Measurements from ENCODE around the gene MAP4.

Gene MAP4

GRCh38 chr3:47961036-47961435, 55.2 kb downstream of the MAP4 start:
- DNase-seq (ENCODE audit: low spot score) = no peak

- no peak for DNase-seq (ENCODE audit: low spot score)
Measured at GRCh38 chr3:47956521-47956920, 59.7 kb downstream of the MAP4 start.

- no peak for DNase-seq (ENCODE audit: low spot score)
Measured at GRCh38 chr3:47954567-47954966, 61.6 kb downstream of the MAP4 start.

- no peak for DNase-seq (ENCODE audit: low spot score)
Measured at GRCh38 chr3:47950453-47951169, 65.6 kb downstream of the MAP4 start.

GRCh38 chr3:47949979-47950378, 66.2 kb downstream of the MAP4 start:
- DNase-seq (ENCODE audit: low spot score) = no peak

GRCh38 chr3:47940232-47940631, 76.0 kb downstream of the MAP4 start:
- no peak for DNase-seq (ENCODE audit: low spot score)

- no peak for DNase-seq (ENCODE audit: low spot score)
Measured at GRCh38 chr3:47932421-47932820, 83.8 kb downstream of the MAP4 start.

GRCh38 chr3:47930979-47931378, 85.2 kb downstream of the MAP4 start:
- no peak for DNase-seq (ENCODE audit: low spot score)

GRCh38 chr3:47916696-47917095, 99.5 kb downstream of the MAP4 start:
- no peak for DNase-seq (ENCODE audit: low spot score)

- no peak for DNase-seq (ENCODE audit: low spot score)
Measured at GRCh38 chr3:47916201-47916600, 100.0 kb downstream of the MAP4 start.

GRCh38 chr3:47912006-47912504, 104.2 kb downstream of the MAP4 start:
- no peak for DNase-seq (ENCODE audit: low spot score)

- DNase-seq (ENCODE audit: low spot score) = no peak
Measured at GRCh38 chr3:47910777-47911440, 105.3 kb downstream of the MAP4 start.

GRCh38 chr3:47910233-47910632, 106.0 kb downstream of the MAP4 start:
- DNase-seq (ENCODE audit: low spot score) = no peak

- no peak for DNase-seq (ENCODE audit: low spot score)
Measured at GRCh38 chr3:47909607-47910006, 106.6 kb downstream of the MAP4 start.

- no peak for DNase-seq (ENCODE audit: low spot score)
Measured at GRCh38 chr3:47908744-47909143, 107.5 kb downstream of the MAP4 start.

GRCh38 chr3:47907784-47908183, 108.4 kb downstream of the MAP4 start:
- no peak for DNase-seq (ENCODE audit: low spot score)

GRCh38 chr3:47902746-47903145, 113.5 kb downstream of the MAP4 start:
- no peak for DNase-seq (ENCODE audit: low spot score)

GRCh38 chr3:47901280-47901833, 114.9 kb downstream of the MAP4 start:
- no peak for DNase-seq (ENCODE audit: low spot score)

- no peak for DNase-seq (ENCODE audit: low spot score)
Measured at GRCh38 chr3:47899495-47900108, 116.6 kb downstream of the MAP4 start.

GRCh38 chr3:47897954-47898353, 118.3 kb downstream of the MAP4 start:
- DNase-seq (ENCODE audit: low spot score) = no peak

- peak; percentile 44 for DNase-seq (ENCODE audit: low spot score)
Measured at GRCh38 chr3:47896736-47897135, 119.5 kb downstream of the MAP4 start.

GRCh38 chr3:47895241-47895640, 121.0 kb downstream of the MAP4 start:
- no peak for DNase-seq (ENCODE audit: low spot score)

Data from pons (tissue), 1 donor.